ENCODE data around the gene IQCM. TPM values are rescaled to one million over a fixed set of nuclear protein-coding genes. Genes with fewer than 3 reads are reported as not detected.
A peak's percentile ranks its signal among the peaks of the same experiment; 100 is the strongest.

IQCM gene
- polyA plus RNA-seq, 1 donor (not counting 4 experiments of a cell fraction or from before 2014, with no cell fraction given), result not detected

GRCh38 chr4:149791851-149792250 lies 23.8 kb downstream of the IQCM start:
- Histone ChIP-seq H3K9me3 (ENCODE audit: control insufficient read depth, low read depth, low read length) (no peaks in the 10 kb centered on the region), H2AFZ (ENCODE audit: control insufficient read depth, low read length) (no peak overlapping the region), H3K9ac (ENCODE audit: control insufficient read depth, extremely low read depth, insufficient read depth, low read length) (no peak overlapping the region), H3K9me1 (ENCODE audit: control insufficient read depth, extremely low read depth, insufficient read depth, low read length) (no peaks in the 10 kb centered on the region), H3K27me3 (ENCODE audit: control insufficient read depth, extremely low read depth, insufficient read depth, low read length) (no peaks in the 10 kb centered on the region), H4K20me1 (ENCODE audit: control insufficient read depth, extremely low read depth, insufficient read depth, low read length) (no peaks in the 10 kb centered on the region), H3K27ac (ENCODE audit: control insufficient read depth, insufficient read depth, low read length) (no peak overlapping the region), H3K4me3 (ENCODE audit: control insufficient read depth in 2 of 3, extremely low read depth in 1 of 3, insufficient read depth in 2 of 3, low read depth in 1 of 3, low read length in 3 of 3) (no peak overlapping the region), H3K4me1 (ENCODE audit: control insufficient read depth, extremely low read depth, insufficient read depth, low read length) (no peaks in the 10 kb centered on the region), H3K4me2 (ENCODE audit: control insufficient read depth, extremely low read depth, insufficient read depth, low read depth, low read length) (no peak overlapping the region), H3K79me2 (ENCODE audit: control insufficient read depth, insufficient read depth, low read length) (no peaks in the 10 kb centered on the region), H3K36me3 (ENCODE audit: control insufficient read depth in 2 of 2, extremely low read depth in 1 of 2, insufficient read depth in 2 of 2, low read length in 2 of 2) (no peaks in the 10 kb centered on the region)
- no peak for FAIRE-seq
- TF ChIP-seq EZH2 (IDR thresholded peaks at IDR 0.05; ENCODE audit: low read length), result no peak
- TF ChIP-seq CTCF (optimal IDR thresholded peaks at IDR 0.05 in 1 of 3, IDR thresholded peaks at IDR 0.05 in 1 of 3, conservative IDR thresholded peaks at IDR 0.05 in 1 of 3; ENCODE audit: extremely low read depth in 1 of 3, insufficient read depth in 2 of 3, low read length in 3 of 3), result no peak
- dilution Hi-C loops (cut with MboI; ENCODE audit: extremely low pct_ligation_motif_present, low sequenced_read_pairs), result no loop called here
- no peak for DNase-seq (ENCODE audit: low read depth, low spot score)

- Histone ChIP-seq H3K4me3 (ENCODE audit: control insufficient read depth in 2 of 3, extremely low read depth in 1 of 3, insufficient read depth in 2 of 3, low read depth in 1 of 3, low read length in 3 of 3) (no peak overlapping the region), H3K79me2 (ENCODE audit: control insufficient read depth, insufficient read depth, low read length) (no peaks in the 10 kb centered on the region), H2AFZ (ENCODE audit: control insufficient read depth, low read length) (no peak overlapping the region), H3K4me1 (ENCODE audit: control insufficient read depth, extremely low read depth, insufficient read depth, low read length) (no peaks in the 10 kb centered on the region), H3K27me3 (ENCODE audit: control insufficient read depth, extremely low read depth, insufficient read depth, low read length) (no peaks in the 10 kb centered on the region), H3K27ac (ENCODE audit: control insufficient read depth, insufficient read depth, low read length) (no peak overlapping the region), H3K4me2 (ENCODE audit: control insufficient read depth, extremely low read depth, insufficient read depth, low read depth, low read length) (no peak overlapping the region), H3K9ac (ENCODE audit: control insufficient read depth, extremely low read depth, insufficient read depth, low read length) (no peak overlapping the region), H3K36me3 (ENCODE audit: control insufficient read depth in 2 of 2, extremely low read depth in 1 of 2, insufficient read depth in 2 of 2, low read length in 2 of 2) (no peaks in the 10 kb centered on the region), H3K9me3 (ENCODE audit: control insufficient read depth, low read depth, low read length) (no peaks in the 10 kb centered on the region), H4K20me1 (ENCODE audit: control insufficient read depth, extremely low read depth, insufficient read depth, low read length) (no peaks in the 10 kb centered on the region), H3K9me1 (ENCODE audit: control insufficient read depth, extremely low read depth, insufficient read depth, low read length) (no peaks in the 10 kb centered on the region)
- DNase-seq (ENCODE audit: low read depth, low spot score) (no peak), FAIRE-seq (peak; percentile 49)
- dilution Hi-C loops (cut with MboI; ENCODE audit: extremely low pct_ligation_motif_present, low sequenced_read_pairs), result no loop called here
- TF ChIP-seq EZH2 (IDR thresholded peaks at IDR 0.05; ENCODE audit: low read length), result no peak
- TF ChIP-seq CTCF (optimal IDR thresholded peaks at IDR 0.05 in 1 of 3, IDR thresholded peaks at IDR 0.05 in 1 of 3, conservative IDR thresholded peaks at IDR 0.05 in 1 of 3; ENCODE audit: extremely low read depth in 1 of 3, insufficient read depth in 2 of 3, low read length in 3 of 3), result no peak
Measured at GRCh38 chr4:149790172-149790907, 25.3 kb downstream of the IQCM start.
